ENCODE measurements around the gene STPG1.
"Not testable (repeated sequence)": the region's sequence is repeated elsewhere in the genome, so short reads cannot be mapped to it uniquely, and the experiment has no call there.

STPG1 gene, protein sequence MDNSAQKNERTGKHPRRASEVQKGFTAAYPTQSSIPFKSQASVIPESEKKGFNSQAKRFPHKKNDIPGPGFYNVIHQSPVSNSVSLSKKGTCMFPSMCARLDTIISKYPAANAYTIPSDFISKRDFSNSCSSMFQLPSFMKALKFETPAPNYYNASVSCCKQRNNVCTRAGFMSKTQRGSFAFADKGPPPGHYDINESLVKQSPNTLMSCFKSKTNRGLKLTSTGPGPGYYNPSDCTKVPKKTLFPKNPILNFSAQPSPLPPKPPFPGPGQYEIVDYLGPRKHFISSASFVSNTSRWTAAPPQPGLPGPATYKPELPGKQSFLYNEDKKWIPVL

DNA sequence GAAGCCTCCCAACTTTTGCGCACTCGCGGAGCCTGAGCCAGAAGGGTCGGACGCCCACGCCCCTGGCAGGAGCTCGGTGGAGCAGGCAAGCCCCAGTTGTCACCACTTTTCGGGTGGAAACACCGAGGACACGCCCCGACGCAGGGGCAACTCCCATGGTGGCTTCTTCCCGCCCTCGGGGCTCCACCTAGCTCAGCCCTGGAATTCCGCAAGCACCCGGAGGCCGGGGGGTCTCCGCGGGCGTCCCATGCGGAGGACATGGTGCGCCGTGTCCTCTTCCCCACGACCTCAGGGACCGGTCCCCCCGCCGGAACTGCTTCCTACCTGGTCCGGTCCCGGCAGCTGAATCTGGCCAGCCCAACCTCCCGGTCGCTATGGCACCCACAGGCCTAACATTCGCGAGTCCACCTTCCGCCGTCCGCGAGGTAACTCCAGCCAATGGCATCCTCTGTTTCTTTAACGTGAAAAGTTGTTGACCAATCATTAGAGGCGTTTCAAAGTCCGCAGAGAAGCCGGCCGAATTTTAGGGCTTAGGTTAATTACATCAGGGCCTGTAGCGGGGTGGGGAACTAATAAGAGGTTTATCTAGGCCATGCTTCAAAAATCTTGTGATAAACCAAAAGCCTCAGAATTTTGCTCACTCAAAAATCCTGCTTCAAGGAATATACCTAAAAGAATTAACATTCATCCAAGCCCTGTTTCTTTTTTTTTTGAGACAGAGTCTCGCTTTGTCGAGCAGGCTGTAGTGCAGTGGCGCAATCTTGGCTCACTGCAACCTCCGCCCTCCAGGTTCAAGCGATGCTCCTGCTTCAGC lies at the start of gene STPG1:
Gene STPG1, minus strand, starts transcription at position 433 of the 814 bp plus-strand sequence. CDS start 12,394 bp downstream, outside the sequence.
- DNase-seq: peak; percentile 62

DNA sequence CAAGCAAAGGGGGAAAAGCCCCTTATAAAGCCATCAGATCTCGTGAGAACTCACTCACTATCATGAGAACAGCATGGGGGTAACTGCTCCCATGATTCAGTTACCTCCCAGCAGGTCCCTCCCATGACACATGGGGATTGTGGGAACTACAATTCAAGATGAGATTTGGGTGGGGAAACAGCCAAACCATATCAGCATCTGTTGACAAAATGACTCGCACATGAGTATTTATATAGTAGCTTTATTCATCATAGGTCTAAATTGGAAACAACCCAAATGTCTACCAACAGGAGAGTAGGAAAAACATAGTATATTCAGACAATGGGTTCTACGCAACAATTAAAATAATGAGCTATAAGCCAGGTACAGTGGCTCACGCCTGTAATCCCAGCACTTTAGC lies 48.5 kb upstream of the STPG1 start:
- not testable (repeated sequence) for DNase-seq

DNA sequence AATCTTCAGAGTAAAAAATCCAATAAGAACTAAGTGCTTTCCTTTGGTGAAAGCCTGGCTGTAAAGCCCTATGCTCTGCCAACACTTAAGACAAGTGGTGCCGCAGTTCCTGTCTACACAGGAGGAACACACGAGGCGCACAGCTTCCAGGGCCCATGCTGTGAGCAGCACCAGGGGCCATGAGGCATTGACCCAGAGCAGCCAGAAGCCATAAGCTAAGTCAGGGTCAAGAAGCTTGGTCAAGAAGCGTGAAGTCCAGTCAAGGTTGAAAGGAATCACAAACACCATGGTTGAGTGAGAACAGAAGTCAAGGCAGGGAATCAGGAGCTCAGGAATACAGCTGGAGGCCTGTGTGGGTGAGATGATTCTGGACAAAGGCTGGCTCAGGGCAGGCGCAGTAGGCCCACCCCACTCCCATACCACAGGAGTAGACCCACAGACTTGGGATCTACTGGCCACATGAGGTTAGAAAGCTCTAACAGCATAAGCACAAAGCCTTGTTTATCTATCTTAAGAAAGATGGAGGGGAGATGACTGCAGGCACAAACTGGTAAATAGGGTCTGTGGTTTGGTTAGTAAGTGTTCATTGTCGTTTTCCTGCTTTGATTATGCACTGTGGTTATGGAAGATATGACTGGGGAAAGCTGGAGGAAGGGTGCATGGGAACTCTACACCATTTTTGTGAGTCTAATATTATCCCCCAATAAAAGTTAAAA lies 46.1 kb upstream of the STPG1 start:
- DNase-seq: no peak

DNA sequence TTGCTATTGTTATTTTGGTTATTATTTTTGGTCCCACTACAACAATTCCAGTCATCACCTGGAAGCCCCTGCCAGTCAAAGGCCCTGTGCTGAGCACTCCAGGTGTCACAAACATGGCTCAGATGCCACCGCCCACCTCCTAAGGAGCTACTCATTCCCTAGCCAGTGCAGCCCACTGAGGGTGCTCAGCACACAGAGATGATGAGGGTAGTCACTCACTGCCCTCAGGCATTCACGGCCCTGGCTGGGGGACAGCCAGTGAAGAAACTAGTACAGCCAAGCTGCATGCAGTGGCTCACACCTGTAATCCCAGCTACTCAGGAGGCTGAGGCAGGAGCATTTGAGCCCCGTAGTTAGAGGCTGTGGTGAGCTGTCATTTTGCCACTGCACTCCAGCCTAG lies 44.3 kb upstream of the STPG1 start:
- DNase-seq: no peak

DNA sequence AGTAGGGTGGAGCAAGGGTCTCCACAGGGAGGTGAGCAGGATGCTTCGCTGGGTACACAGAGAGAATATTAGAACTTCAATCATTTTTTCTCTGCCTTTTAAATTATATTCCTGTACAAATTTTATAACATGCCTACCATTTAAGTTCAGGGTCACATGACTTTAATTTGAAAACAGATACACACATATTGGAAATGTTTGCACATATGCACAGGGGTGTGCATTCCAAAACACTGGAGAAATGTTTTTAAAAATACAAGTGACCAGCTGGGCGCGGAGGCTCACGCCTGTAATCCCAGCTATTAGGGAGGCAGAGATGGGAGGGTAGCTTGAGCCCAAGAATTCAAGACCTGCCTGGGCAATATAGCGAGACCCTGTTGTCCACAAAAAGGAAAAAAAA lies 41.7 kb upstream of the STPG1 start:
- DNase-seq: no peak

DNA sequence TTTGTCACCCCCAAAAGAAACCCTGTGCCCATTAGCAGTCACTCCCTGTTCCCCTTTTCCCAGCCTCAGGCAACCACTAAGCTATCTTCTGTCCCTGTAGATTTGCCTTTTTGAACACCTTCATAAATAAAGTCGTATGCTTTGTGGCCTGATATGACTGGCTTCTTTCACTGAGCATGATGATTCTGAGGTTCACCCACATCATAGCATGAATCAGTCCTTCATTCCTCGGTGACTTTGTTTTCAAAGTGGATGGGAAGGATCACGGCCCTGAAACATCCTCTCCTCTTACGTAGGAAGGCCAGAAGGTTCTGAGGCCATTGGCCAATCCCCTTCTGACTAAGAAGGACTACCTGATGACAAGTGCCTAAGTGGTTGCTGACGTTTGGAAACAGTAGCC lies 41.1 kb upstream of the STPG1 start:
- DNase-seq: no peak

DNA sequence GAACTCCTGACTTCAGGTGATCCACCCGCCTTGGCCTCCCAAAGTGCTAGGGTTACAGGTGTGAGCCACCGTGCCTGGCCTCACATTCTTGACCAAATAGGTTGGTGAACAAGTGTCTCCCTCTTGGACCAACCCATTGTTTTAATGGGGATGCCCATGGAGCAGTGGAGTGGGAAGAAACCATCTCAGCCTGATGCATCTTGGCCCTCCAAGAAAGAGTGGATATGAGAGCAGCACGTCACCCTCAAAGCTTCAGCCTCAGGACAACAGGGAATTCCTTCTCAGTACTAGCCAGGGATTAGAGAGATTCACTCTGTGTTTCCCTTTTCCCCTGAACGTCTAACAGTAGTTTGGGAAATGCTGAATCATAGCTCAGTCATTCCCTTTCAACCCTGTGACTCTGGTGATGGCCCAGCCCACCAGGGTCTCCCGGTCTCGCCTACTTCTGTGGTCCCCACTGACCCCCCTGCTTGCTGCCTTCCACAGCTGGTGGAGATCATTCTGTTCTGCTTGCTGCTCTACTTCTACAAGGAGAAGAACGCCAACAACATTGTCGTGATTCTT lies 39.4 kb upstream of the STPG1 start:
- no peak for DNase-seq

DNA sequence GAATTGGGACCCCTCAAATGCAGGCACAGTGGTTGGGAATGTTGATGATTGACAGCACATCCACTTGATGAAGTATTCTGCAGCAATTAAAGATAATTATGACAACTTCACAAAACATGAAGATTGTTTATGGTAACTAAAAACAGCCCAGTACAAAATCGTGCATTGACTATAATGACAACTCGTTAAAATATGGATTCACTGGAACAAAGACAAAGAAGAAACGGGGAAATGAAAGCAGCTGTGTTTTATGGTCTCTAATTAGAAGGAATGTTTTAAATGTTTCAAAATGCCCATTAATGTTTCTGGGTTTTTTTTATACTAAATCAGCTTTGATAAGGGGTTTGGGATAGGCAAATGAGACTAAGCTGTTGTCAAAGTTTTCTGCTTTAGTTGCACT lies 38.2 kb upstream of the STPG1 start:
- no peak for DNase-seq

DNA sequence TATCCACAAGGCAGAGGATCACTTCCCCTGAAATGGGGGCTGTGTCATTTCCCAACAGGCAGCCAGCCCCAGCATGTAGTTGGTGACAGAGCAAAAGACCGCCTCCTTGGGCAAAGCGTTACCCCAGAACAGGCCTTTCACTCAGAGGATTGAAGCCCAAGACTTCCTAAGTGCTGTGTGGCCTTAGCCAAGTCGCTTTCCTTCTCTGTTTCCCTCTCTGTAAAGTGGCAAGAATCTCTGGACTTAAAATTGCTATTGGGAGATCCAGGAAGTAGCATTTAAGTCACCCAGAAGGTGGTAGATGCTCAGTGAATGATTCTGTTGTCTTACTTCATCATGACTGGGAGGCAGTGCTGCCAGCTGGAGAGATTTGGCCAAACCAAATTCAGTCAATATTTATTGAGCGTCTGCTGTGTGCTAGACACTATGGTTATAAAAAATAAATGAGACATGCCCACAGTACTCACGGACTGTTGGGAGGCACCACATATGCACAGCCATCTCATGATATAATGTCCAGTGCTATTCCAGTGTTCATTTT lies 37.3 kb upstream of the STPG1 start:
- no peak for DNase-seq

DNA sequence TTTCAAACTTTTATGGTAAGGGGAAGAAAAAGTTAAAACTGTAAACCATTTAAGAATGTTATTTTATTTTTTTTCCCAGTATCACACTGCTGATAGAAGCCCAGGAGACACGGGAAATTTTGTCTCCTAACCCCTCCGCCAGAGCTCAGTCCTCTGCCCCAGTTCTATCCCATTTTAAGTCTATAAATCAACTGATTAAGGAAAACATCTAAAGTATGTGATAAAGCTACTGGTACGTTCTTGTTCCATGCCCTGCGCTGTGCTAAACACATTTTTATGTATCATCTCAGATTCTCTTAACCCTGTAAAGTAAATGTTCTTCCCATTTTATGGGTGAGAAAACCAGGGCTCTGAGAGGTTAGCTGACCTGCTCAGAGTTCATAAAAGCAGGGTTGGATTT lies 36.7 kb upstream of the STPG1 start:
- no peak for DNase-seq

DNA sequence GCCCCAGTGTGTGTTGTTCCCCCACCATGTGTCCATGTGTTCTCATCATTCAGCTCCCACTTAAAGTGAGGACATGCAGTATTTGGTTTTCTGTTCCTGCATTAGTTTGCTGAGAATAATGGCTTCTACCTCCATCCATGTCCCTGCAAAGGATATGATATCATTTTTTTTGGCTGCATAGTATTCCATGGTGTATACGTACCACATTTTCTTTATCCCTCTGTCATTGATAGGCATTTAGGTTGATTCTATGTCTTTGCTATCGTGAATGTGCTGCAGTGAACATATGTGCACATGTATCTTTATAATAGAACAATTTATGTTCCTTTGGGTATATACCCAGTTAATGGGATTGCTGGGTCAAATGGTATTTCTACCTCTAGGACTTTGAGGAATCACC lies 32.9 kb upstream of the STPG1 start:
- not testable (repeated sequence) for DNase-seq

DNA sequence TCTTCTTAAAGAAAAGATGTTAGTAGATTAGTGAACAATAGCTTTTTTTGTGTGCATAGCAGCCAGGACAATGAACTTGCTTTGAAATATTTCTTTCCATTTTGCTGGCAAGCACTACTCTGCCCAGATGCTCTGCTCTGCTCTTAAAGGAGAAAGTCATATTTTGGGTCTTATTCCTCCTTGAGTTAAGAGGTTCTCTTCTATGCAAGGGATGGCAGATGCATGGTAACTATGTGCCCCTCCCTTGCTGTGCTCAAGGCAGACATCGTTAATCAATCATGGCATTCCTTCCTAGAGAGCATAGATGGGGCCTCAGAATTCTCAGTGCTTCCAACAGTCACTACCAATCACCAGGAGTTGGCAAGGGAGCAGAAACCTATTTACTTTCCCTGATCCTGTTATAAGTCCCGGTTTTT lies 29.7 kb upstream of the STPG1 start:
- no peak for DNase-seq

DNA sequence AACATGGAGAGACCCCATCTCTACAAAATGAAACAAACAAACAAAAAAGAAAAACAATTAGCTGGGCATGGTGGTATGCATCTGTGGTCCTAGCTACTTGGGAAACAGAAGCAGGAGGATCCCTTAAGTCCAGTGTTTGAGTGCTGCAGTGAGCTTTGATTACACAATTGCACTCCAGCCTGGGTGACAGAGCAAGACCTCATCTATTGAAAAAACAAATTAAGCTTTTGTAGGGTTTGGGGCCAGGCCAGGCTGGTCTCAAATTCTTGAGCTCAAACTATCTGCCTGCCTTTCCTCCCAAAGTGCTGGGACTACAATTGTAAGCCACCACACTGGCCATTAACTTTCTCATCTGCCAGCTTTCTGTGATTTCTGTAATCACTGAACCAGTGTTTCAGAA lies 29.2 kb upstream of the STPG1 start:
- DNase-seq: no peak

DNA sequence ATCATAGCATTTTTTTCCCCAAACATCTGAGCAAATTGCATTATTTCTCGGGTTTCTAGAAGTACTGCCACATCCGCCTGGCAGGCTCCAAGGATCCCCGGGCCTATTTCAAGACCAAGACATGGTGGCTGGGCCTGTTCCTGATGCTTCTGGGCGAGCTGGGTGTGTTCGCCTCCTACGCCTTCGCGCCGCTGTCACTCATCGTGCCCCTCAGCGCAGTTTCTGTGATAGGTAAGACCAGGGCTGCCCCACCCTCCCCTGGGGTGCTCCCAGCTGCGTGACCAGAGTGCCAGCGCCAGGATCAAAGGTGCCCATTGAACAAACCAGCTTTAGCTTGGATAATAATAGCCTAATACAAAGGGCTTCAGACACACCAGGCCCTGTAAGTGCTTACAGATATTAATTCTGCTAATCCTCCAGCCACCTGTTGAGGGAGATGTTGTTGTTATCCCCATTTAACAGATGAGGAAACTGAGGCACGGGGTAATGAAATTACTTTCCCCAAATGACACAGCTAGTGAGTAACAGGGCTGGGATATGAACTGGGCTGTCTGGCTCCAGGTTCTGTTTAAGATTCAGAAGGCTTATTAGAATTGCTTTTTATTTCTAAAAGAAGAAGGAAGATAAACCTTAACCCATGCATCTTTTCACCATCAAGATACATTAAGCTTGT lies 28.6 kb upstream of the STPG1 start:
- DNase-seq: no peak

DNA sequence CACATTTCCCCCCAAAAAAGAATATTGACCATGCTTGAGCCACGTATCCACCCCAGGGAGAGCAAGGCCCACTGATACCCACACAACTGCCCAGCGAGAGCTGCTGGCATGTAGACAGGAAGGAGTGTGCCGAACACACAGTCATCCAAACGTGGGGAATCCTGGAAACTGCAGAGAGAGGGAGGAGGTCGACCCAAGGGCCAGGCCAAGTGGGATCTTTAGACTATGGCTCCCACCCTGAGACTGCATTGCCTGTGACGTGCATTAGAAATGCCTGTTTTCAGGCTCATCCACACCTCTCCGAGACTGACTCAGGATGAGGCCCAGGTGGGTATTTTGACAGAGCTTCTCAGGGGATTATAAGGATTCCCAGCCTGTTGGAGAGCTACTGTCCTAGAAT lies 27.9 kb upstream of the STPG1 start:
- no peak for DNase-seq

DNA sequence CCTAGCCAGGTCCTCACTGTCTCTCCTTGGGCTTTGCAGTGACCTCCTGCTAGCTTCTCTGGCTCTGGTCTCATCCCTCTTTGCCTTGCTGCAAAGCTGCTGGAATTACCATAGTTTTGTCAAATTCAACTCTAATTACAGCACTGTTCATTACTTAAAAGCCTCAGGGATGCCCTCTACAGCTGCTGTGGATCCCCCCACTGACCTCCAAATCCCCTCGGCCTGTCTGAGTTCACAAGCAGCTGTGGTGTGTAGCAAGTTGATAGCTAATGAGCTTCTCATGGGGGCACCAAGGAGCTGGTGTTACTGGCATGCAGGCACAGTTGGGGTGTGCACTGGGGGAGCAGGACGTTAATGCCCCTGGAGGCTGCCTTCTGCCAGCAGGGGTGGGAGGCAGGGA lies 26.9 kb upstream of the STPG1 start:
- DNase-seq: no peak

DNA sequence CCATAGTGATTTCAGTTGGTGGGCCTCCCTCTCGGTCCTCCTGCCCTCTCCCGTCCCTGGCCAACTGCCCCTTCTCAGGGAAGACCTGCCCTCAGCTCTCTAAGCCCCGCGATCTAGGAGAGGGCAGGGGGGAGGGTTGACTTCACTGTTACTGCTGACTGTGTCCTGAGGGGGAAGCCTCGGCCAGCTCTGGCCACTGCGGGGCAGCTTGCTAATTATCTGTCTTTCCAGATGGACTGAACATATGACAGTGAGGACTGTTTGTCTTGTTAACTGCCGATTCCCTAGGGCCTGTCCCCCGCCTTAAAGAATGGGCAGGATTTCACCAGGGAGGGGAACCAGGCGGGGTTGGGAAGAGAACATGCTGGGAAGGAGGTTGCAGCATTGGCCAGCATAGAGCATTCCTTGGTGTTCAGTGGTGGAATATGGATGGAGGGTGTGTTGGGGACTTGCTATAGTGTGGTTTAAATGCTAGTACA lies 24.9 kb upstream of the STPG1 start:
- DNase-seq: peak; percentile 56

DNA sequence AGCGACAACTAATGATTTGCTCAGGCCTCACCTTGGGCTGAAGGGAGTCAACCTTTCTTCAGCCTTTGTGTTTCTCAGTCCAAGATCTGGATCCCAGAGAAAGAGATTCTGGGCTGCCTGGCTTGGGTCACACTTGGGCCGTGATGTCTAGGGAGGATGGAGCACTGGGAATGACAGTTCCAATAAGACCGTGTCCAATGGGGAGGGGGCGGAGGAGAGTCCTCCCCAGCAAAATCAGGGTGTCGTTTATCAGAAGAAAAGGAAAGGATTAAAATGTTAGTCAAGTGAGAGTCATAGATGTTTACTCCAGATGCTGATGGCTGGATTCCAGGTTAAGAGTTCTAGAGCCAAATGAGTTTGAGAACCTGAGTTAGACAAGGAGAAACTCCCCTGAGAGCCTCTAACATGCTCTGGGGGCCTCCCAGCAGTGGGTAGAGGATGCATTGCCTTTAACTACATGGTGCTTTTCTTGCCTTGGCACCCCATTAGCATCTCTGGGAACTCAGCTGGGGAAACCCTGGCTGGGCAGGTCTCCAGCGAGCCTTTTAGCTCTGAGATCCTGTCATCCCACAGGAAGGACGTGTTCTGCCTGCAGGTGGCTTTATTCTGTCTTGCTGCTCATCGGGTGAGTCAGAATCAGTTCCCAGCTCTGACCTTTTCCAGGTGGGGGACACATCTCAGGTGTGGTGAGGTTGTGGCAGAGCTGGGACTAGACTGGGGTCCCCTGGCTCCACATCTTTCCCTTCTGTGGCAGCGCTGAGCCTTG lies 24.2 kb upstream of the STPG1 start:
- no peak for DNase-seq

DNA sequence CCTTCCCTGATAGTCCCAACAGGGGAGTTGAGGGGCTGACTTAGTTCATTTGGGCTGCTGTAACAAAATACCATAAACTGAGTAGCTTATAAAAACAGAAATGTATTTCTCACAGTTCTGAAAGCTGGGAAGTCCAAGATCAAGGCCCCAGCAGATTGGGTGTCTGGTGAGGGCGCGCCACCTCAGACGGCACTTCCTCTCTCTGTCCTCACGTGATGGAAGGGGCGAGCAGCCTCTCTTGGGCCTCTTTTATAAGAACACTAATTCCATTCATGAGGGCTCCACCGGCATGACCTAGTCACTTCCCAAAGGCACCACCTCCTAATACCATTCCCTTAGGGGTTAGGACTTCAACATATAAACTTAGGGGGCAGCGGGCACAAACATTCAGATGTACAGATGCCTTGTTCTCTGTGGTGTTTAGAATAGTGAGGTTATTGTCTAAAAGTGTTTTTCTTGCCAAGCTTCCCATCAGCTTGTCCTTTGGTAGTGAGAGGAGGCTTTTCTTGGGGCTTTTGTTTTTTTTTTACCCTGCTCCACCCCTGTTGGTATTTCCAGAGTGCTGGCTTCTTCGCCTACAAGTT lies 22.3 kb upstream of the STPG1 start:
- DNase-seq: no peak

DNA sequence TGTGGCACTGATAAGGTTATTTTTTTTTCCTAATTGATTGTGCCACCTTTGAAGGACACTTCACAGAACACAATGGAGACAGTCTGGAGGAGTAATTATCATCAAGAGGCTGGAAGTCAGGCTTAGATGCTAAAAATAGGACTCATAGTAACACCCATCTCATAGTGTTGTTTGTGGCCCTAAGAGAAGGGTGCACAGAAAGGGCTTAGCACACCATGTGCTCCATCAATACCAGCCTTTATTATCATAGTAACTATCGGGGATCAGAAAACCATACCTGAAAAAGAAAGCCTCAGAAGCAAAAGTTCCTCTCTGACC lies 13.9 kb upstream of the STPG1 start:
- no peak for DNase-seq

All from DMS 273 treated with DMSO at 0.1 percent for 48 hours (cell line).